Left cardiac atrium (tissue), 4 donors: Measurements from ENCODE around the gene MORC3. TPM values are rescaled to one million over a fixed set of nuclear protein-coding genes. Genes with fewer than 3 reads are reported as not detected.
"Not testable (repeated sequence)": the region's sequence is repeated elsewhere in the genome, so short reads cannot be mapped to it uniquely, and the experiment has no call there.

Source experiments
- ATAC-seq, 2 donors: fragments of 200-7000 bp; cut with Tn5 transposase; one replicate each; pipeline ENCODE4 v1.9.1; 2020; ENCODE audit warnings: mild to moderate bottlenecking in 2 of 2, moderate library complexity in 2 of 2
- DNase-seq: peaks from one replicate; pipeline ENCODE4 v3.0.0-alpha.2; 2020
- intact Hi-C, 2 donors: fragments of 100-400 bp; cut with DNase I; formaldehyde crosslinking; loops; one replicate each; pipeline versions ENCODE4 v1.14.1 to v1.15.1; 2022 to 2023
- total RNA-seq, 2 donors: library from RNA; stranded (reverse); fragmentation: NEBNext Ultra II Directional; extraction: Animal tissue kit (Norgen Biotek cat#: 25700); gene quantifications; one replicate each; pipeline ENCODE4 v1.2.1, GENCODE V29; 2021
- donor health status: DM: no; HTN: yes; CAD: no.
- donor health status: DM: no; HTN: yes; CAD: no; lungs with severe emphysema.
- donor health status: DM: yes; HTN: yes; CAD: no.
- donor health status: Dilated cardiomyopathy.

Gene MORC3
- total RNA-seq, 2 donors from 2014 or later: 19.2 to 20.2 TPM

DNA sequence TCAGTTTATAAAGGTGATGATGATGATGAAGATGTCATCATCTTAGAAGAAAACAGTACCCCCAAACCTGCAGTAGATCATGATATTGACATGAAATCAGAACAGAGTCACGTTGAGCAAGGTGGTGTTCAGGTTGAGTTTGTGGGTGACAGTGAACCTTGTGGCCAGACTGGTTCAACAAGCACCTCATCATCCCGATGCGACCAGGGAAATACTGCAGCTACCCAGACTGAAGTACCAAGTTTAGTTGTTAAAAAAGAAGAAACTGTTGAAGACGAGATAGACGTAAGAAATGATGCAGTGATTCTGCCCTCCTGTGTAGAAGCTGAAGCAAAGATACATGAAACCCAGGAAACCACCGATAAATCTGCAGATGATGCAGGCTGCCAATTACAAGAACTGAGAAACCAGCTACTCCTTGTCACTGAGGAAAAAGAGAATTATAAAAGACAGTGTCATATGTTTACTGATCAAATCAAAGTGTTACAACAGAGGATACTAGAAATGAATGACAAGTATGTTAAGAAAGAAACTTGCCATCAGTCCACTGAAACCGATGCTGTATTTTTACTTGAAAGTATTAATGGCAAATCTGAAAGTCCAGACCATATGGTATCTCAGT, 49.2 kb downstream of the MORC3 start:
- ATAC-seq (no peak), DNase-seq (no peak)
- intact Hi-C loops: no loop called here

DNA sequence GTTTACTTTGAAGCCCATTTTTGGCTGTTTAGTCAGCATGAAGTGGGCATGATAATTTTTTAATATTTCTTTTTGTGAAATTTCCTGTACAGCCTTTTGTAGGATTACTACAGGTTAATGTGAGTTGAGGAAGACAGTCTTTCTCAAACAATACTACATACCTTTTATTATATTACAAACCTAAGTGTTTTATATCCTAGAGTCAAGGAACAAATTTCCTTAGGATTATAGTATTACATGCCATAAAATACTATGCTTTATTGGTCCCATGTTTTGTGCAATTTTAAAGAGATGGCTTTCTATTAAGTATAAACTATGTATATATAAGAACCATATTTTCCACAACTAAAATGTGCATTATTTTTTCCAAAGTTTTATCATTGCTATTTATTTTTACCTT, 56.0 kb downstream of the MORC3 start:
- intact Hi-C loops: no loop called here
- DNase-seq (no peak), ATAC-seq (no peak)

DNA sequence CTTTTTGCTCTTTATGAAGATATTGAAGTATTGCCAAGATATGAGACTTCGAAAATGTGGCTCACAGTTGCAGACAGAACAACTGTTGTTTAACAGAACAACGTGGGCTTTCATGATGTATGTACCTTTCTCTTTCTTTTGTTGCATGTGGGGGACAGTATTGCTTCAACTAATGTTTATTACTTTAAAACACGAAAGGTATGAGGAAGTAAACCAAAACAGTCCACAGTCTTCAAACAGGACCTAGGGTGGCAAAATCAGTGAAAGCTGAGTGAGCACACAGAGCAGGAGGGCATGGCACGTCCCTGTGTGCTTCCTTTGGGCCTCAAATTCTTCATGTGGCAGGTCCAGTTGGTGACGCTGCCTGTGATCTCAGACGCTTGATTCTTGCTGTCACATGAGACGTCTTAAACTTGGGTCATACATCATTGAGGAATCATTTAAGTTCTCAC, 57.4 kb downstream of the MORC3 start:
- intact Hi-C loops: no loop called here
- DNase-seq (no peak), ATAC-seq (no peak)

DNA sequence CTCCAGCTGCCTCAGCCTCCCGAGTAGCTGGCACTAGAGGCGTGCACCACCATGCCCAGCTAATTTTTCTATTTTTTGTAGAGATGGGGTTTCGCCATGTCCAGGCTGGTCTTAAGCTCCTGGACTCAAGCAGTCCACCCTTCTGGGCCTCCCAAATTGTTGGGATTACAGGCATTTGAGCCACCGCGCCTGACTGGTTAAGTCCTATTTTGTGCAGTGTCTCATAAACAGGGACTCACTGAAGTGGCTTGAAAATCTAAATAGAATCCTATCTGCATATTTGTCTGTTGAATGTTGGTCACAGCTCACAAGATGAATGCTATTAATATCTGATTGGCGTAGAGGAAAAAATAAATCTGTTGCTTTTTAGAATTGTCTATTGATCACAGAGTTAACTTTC, 59.3 kb downstream of the MORC3 start:
- DNase-seq (no peak), ATAC-seq (no peak)

DNA sequence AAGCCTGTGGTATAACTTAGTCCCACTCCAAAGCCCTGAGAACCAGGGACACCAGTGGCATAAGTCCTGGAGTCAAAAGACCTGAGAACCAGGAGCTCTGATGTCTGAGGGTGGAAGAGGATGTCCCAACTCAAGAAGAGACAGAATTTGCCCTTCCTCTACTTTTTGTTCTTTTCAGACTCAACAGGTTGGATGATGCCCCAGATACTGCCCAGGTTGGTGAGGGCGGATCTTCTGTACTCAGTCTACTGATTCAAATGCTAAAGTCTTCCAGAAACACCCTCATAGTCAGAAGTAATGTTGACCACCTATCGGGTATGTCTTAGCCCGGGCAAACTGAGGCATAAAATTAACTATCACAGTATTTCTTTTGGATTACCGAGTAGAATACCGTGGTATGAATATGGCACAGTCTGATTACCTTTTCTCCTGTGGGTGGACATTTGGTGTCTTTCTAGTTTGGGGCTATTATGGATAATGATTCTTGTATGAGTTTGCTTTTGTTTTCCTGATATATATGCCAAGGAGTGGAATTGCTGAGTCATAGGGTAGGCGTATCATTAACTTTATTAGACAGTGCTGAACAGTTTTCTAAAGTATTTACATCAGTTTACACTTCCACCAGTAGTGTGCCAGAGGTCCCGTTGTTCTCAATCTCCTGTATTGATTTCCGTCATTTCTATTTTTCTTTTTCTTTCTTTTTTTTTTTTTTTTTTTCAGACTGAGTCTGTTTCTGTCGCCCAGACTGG, 62.0 kb downstream of the MORC3 start:
- intact Hi-C loops: no loop called here
- DNase-seq (no peak), ATAC-seq (no peak)

More for the DNA sequence above, 59.3 kb downstream of the MORC3 start:
- intact Hi-C loops: no loop called here

DNA sequence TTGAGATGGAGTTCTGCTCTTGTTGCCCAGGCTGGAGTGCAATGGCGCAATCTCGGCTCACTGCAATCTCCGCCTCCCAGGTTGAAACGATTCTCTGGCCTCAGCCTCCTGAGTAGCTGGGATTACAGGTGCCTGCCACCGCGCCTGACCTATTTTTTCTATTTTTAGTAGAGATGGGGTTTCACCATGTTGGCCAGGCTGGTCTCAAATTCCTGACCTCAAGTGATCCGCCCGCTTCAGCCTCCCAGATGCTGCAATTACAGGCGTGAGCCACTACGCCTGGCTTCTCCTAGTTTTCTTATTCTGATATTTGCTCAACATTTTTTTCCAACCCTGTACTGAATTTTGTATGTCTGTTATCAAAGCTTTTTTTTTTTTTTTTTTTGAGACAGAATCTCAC, 62.7 kb downstream of the MORC3 start:
- intact Hi-C loops, ATAC-seq, DNase-seq: not testable (repeated sequence)

DNA sequence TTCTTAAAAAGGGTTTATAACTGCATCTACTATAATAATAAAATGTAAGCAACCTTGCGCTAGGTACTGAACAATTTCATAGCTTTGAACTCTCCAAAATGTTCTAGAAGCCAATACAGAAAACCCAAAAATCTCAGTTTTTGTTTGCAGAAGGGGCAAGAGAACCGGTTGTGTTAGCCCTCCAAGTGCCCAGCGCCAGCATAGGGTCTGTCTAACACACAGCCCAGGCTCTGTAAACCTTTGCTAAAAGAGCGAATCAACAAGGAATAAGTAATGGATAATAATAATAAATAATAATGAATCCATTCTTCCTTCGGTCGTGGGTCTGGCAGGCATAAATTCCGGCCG, 64.9 kb downstream of the MORC3 start:
- no peak for ATAC-seq
- intact Hi-C loops: no loop called here
- DNase-seq: no peak

DNA sequence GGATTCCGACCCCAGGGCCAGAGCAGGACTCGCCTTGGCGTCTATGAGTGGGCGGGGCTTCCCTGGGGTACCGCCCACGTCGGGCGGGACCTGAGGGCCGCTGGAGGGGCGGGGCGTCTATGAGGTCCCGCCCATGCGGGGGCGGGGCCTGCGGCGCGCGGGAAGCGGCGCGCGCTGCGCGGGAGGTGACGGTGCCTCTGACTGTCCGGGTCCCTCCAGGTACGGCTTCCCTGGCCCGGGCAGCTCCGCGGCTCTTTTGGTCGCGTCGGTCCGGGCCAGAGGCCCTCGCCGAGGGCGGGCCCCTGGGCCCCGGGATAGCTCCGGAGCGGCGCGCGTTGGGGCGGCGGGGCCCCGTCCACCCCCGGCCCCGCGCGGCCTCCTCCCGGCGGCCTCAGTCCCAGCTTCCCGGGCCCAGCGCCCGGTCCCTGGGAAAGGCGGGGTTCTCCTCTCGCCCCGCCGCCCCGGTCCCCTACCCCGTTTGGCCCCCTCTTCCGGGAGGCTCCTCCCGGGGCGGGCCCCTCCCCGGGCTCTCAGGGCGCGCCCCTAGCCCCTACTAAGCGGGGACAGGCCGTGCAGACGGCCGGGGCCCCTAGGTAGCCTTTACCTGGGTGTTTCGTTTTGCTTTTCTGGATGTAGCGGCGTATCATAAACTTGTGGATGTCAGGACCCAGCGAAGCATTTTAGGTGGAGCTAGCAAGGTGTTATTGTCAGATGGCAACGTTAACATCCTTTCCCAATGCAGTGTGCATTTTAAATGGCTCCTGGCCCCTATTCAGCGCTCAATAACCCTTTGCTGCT, 65.4 kb downstream of the MORC3 start, which contains the start of gene CHAF1B:
Gene CHAF1B (plus strand): TSS at position 160 of the 798 bp plus-strand sequence. CDS start 745 bp downstream, outside the sequence.
- DNase-seq (peak; percentile 78), ATAC-seq (peak; percentile 95 to 98)
- intact Hi-C loops: no loop called here

DNA sequence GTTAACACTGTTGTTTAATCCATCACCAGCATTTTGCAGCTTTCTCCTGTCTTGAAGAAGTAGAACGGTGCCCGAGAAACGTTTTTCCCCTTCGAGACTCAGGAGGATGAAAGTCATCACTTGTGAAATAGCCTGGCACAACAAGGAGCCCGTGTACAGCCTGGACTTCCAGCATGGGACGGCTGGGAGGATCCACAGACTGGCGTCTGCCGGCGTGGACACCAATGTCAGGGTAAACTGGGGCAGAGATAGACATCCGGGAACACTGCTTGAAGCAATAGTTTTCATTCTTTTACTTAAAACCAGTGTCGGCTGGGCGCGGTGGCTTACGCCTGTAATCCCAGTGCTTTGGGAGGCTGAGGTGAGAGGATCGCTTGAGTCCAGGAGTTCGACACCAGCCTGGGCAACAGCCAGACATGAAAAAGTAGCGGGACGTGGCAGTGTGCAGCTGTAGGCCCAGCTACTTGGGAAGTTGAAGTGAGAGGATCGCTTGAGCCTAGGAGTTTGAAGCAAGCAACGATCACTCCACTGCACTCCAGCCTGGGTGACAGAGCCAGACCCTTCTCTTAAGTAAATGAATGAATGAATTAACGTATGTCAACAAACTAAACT, 66.1 kb downstream of the MORC3 start:
- ATAC-seq: no peak
- intact Hi-C loops: no loop called here

DNA sequence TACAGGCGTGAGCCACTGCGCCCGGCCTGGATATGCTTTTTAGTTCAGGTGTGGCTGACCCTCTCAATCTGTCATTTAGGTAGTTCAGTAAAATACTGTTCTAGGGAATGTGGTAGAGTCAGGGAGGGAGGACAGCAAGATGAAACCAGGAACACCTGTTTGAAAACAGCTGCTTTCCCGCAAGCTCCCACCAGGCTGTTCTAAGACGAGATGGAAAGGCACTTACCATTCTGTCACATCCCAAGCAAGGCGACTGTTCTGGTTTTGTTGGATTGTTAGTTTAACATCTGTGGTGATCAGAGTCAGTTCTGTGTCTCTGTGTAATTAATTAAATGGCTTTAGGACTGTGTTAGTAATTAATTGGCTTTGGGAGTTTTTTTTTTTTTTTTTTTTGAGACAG, 68.1 kb downstream of the MORC3 start:
- ATAC-seq (no peak), DNase-seq (no peak)
- intact Hi-C loops: no loop called here

More for the DNA sequence above, 66.1 kb downstream of the MORC3 start:
- no peak for DNase-seq

DNA sequence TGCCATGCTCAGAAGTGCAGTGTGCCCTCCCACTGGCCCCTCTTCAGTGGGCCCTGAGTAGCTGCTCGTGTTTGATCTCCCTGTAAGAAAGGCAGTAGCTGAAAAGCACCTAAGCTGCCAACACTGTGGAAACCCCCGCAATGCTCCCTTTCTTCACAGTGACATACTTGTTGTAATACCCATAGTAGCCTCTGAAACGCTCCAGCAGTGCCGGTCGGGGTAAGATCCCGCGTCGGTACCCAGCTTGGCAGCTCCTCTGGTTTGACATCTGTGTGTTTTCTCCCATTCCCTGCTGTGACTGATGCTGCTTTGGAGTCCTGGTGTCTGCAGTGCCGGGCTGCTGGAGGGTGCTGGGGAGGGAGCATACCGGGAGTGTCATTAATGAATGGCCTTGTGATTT, 68.8 kb downstream of the MORC3 start:
- intact Hi-C loops: no loop called here
- DNase-seq (no peak), ATAC-seq (no peak)

DNA sequence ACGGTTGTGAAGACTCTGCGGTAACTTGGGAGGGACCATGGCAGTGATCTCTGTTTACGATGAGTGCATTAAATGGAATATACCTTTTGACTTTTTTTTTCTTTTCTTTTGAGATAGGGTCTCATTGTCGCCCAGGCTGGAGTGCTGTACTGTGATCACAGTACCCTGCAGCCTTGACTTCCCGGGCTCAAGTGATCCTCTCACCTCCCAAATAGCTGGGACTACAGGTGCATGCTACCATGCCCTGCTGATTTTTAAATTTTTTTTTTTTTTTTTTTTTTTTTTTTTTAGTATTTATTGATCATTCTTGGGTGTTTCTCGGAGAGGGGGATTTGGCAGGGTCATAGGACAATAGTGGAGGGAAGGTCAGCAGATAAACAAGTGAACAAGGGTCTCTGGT, 71.7 kb downstream of the MORC3 start:
- DNase-seq, ATAC-seq, intact Hi-C loops: not testable (repeated sequence)

DNA sequence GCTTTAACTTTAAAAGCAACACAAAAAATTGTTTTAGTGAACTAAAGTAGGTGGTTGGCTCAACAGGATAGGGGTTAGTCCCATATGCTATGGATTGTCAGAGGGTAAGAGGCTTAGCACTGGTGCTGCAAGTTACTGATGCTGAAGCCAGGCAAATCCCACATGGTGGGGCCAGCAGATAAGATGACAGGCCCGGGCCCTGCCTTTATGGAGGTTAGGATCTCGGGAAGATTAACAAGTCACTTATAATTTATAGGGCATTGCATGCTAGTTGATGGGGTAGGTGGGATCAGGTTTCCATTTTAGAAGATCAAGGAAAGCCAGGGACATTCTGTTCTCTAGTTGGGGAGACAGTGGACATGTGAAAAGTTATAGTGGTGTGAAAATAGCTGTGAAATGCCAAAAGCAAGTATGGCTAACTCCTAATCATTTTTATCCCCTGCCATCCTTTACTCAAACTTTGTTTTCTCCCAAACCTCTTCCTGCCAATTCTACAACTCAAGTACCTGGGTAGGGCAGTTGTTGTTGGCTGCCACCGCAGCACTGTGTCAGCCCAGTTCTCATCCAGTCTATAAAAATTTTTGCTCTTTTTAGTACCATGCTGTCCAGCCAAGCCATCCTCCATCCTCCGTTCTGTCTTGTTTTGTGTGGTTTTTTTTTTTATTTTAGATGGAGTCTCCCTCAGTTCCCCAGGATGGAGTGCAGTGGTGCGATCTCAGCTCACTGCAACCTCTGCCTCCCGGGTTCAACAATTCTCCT, 75.5 kb downstream of the MORC3 start:
- DNase-seq: no peak

DNA sequence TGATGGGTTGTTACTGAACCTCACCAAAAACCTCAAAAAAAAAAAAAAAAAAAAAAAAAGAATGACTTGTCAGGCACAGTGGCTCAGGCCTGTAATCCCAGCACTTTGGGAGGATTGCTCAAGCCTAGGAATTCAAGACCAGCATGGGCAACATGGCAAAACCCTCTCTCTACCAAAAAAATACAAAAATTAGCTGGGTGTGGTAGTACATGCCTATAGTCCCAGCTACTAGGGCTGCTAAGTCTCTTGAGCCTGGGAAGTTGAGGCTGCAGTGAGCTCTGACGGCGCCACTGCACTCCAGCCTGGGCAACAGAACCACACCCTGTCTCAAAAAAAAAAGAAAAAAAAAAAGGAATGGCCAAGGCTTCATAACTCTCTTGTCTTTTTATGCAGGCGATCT, 76.3 kb downstream of the MORC3 start:
- ATAC-seq (no peak), DNase-seq (no peak)
- intact Hi-C loops: no loop called here

More for the DNA sequence above, 75.5 kb downstream of the MORC3 start:
- ATAC-seq: no peak
- intact Hi-C loops: no loop called here

DNA sequence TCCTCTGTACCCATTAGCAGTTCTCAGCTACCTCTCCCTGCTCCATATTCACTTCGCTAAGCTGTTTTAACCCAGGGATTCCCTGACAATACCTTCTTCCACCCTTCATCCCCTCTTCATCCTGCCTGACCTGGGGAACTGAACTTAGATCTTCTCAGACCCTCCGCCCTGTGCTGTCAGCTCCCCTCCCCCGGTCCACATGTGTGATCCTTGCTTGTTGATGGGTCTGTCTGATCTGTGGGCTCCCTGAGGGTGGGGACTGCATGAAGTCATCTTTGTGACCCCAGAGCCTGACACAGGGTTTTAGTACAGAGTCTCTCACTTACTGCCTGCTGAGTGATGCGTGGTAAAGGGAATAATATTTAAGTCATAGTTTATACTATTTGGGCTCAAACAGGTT, 77.0 kb downstream of the MORC3 start:
- intact Hi-C loops: no loop called here
- ATAC-seq: no peak
- DNase-seq: no peak

DNA sequence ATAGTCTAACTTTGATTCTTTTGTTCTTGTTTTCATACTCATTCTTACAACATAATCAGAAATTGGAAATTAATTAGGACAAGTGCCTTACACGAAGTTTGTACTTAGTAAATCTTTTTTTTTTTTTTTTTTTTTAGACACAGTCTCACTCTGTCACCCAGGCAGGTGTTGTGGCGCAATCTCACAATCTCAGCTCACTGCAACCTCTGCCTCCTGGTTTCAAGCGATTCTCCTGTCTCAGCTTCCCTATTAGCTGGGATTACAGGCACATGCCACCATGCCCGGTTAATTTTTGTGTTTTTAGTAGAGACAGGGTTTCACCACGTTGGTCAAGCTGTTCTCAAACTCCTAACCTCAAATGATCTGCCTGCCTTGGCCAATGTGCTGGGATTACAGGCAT, 77.6 kb downstream of the MORC3 start:
- DNase-seq: no peak
- intact Hi-C loops: no loop called here

DNA sequence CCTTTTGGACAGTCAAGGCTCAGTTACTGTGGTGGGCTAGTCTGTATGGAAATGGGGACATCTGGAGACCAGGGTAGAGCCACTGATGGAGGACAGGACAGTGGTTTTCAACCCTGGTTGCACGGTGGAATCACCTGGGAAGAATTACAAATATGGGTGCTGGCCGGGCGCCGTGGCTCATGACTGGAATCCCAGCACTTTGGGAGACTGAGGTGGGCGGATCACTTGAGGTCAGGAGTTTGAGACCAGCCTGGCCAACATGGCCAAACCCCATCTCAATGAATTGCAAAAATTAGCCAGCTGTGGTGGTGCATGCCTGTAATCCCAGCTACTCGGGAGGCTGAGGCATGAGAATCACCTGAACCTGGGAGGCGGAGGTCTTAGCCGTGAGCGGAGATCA, 79.7 kb downstream of the MORC3 start:
- DNase-seq, ATAC-seq, intact Hi-C loops: not testable (repeated sequence)

More for the DNA sequence above, 77.6 kb downstream of the MORC3 start:
- no peak for ATAC-seq

DNA sequence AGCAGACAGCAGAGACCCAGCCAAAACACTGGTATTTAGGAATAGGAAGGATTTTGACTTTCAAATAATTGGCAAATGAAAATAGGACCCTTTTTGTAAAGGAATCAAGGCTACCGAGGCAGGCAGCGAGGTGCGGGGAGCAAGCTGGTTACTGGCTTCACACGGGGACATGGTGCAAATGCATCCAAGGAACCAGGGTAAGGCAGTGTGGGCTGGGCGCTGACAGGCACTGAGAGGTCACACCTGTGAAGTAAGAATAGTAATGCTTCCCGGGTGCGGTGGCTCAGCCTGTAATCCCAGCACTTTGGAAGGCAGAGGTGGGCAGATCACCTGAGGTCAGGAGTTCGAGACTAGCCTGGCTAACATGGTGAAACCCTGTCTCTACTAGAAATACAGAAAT, 80.7 kb downstream of the MORC3 start:
- no peak for DNase-seq
- no peak for ATAC-seq
- intact Hi-C loops: no loop called here

DNA sequence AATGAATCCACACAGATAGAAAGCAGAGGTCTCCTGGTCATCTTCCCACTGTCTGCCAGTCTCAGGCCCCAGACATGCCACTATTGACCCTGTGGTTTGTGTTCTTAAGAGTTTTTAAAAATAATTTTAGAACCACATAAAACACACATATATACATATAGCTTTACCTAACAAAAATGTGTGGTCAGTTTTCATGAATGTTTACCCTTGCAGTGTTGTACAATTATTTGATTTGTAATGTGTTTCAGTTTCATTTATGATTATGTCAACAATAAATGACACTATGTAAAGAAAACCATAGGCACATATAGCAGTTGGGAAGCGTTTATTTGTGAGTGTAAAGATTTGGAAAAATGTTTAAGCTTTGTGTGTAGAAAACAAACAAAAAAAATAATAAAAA, 82.3 kb downstream of the MORC3 start:
- intact Hi-C loops: no loop called here
- ATAC-seq (no peak), DNase-seq (peak; percentile 0)
